GM12891 (cell line): ENCODE measurements around the gene FTO.

Experiments used
- DNase-seq: peaks from one replicate; pipeline ENCODE4 v3.0.0; 2011; ENCODE audit warnings: low spot score; ENCODE audit not compliant: insufficient read length
- FAIRE-seq: peaks from 2 replicates; lab custom pipeline; 2011; peaks lifted over from hg19 to GRCh38; lab: Jason Lieb, UNC
- PAX5 ChIP-seq: IDR thresholded peaks from 2 replicates; pipeline ENCODE4 v1.6.1; 2011; ENCODE audit warnings: low read length, moderate library complexity, mild to moderate bottlenecking; ENCODE audit not compliant: insufficient read depth, severe bottlenecking
- POLR2A ChIP-seq: IDR thresholded peaks from 2 replicates; pipeline ENCODE4 v1.6.1; 2011; ENCODE audit warnings: low read depth, low read length, control low read depth
- POLR2AphosphoS5 ChIP-seq: IDR thresholded peaks from 2 replicates; pipeline ENCODE4 v1.6.1; 2011; ENCODE audit warnings: low read depth, low read length, control low read depth
- POU2F2 ChIP-seq: IDR thresholded peaks from 2 replicates; pipeline ENCODE4 v1.6.1; 2011; ENCODE audit warnings: low read depth, mild to moderate bottlenecking, control low read depth, low read length, moderate library complexity
- SPI1 ChIP-seq: IDR thresholded peaks from 2 replicates; pipeline ENCODE4 v1.6.1; 2011; ENCODE audit warnings: low read depth, low read length, control low read depth
- TAF1 ChIP-seq: IDR thresholded peaks from 2 replicates; pipeline ENCODE4 v1.6.1; 2011; ENCODE audit warnings: low read depth, low read length, control low read depth

FTO gene

DNA sequence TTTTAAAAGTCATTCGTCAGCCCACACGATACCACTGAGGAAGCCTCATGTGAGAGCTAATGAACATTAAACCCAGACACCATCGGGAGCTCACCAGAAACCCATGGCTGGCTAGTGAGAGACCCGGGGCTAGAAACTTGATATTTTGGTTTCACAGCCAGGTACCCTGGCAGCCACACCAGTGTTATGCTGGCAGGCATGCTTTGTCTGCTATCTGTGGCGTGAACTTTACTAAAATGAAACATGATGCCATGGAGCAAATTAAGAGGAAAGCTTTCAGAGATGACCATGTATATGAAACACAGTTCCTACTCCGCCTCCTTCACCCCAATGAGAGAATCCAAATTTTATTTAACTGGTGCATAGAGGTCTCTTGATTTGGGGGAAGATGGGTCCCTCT, 291.4 kb downstream of the FTO start:
- no peak for FAIRE-seq
- TF ChIP-seq PAX5: no peak
- TF ChIP-seq POLR2A: no peak
- TF ChIP-seq POLR2AphosphoS5: no peak
- TF ChIP-seq SPI1: no peak
- no peak for TF ChIP-seq POU2F2
- DNase-seq: no peak

DNA sequence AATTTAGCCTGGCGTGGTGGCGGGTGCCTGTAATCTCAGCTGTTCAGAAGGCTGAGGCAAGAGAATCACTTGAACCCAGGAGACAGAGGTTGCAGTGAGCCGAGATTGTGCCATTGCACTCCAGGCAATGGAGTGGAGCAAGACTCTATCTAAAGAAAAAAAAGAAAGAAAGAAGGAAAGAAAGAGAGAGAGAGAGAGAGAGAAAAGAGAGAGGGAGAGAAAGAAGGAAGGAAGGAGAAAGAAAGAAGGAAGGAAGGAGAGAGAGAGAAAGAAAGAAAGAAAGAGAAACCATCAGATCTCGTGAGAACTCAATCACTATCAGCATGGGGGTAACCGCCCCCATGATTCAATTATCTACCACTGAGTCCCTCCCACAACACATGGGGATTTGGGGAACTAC, 293.0 kb downstream of the FTO start:
- FAIRE-seq: no peak
- no peak for DNase-seq
- no peak for TF ChIP-seq TAF1
- TF ChIP-seq POU2F2: no peak
- no peak for TF ChIP-seq POLR2AphosphoS5
- TF ChIP-seq POLR2A: no peak
- TF ChIP-seq SPI1: no peak
- no peak for TF ChIP-seq PAX5

DNA sequence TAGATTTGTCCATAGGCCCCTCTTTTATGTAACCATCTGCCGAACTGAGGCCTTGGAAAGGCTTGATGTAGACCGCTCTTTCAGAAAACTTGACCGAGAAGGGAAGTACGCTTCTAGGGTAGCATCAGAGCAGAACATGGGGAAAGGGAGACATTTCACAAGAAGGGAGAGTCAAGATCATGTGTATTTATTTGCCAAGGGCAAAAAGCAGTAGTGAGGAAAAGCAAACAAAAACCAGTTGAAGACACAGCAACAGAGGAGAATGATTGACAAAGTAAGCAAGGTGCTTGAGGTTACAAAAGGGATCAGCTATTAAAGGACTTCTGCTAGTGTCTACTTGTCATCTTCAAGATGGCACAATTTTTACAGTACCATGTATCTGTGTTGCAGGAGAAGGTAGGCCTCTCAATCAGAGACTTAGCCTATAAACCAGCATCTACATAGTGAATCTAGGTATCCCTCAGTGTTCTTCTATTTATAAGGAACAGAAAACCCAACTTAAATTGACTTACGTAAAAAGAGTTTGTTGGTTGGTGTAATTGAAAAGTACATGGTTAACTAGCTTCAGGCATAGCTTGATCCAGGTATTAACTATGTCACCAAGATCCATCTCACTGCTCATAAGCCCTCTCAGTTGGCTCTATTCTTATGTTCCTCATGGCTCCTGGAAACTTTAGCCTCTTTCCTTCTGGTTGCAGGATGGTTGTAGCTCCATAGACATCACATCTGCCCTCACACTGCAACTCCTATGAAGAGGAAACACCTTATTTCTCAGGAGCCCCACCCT, 294.3 kb downstream of the FTO start:
- no peak for FAIRE-seq
- TF ChIP-seq POLR2AphosphoS5 (no peak), POLR2A (no peak), SPI1 (no peak), TAF1 (no peak)
- no peak for DNase-seq

DNA sequence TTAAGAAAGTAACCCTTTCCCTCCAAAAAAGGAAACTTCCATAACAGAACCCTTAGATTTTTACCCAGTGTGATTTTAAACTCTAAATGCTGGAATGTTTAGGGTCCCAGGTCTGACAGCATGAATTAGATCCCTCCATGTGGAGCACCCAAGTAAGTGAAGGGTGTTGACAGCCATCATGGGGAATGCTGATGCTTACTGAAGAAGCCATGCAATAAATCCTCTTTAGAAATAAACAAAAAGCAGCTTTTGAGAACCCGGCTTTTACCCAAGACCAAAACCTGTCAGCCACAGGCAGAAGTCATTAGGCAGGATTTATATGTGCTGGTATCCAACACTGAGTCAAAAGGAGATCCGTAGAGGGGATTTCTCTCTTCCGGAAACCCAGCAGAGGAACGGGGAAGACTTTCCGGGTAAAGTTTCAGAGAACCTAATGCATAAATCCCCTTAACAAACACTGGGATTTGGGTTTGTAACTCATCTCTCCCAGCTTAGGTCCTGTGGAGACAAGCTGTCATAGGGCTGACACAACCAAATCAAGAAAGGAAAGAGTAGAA, 295.1 kb downstream of the FTO start:
- no peak for FAIRE-seq
- TF ChIP-seq TAF1 (no peak), SPI1 (no peak), POLR2A (no peak), POLR2AphosphoS5 (no peak), PAX5 (no peak), POU2F2 (no peak)
- no peak for DNase-seq

DNA sequence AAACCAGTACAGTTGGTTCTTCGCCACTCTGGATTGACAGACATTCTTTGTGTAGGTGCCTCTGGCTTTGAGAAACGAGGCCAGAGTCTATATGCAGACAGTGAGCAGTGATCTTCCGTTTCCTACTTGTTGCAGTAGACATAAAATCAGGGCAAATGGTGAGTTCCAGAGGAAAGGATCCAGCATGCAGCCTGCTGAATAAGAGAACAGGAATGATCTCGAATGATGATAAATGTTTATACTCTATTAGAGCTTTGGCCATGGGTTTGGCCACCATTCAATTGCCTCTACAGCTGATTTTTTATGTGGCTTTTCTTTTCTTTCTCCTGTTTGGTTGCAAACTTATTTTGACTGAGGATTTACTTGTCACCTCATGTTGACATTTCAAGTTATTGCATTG, 295.9 kb downstream of the FTO start:
- TF ChIP-seq TAF1: no peak
- no peak for TF ChIP-seq SPI1
- TF ChIP-seq PAX5: no peak
- no peak for TF ChIP-seq POU2F2
- TF ChIP-seq POLR2A: no peak
- no peak for TF ChIP-seq POLR2AphosphoS5
- FAIRE-seq: no peak
- no peak for DNase-seq

DNA sequence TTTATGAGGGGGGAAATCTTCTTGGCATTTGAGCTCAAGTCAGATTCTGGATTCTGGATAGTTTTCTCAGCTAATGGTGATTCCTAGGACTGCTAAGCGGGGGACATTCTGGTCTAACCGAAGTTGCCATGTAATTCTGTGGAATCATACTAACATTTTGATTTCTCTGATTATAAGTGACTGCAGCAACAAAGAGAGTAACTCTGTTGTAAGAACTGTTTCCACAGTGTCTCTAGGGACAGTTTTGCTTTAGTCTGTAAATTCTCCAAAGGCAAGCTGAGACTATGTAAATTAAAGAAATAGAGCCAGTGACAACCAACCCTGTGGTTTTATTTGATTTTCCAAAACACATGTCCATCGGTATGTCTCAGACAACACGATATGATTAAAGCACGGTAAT, 296.4 kb downstream of the FTO start:
- no peak for FAIRE-seq
- no peak for DNase-seq
- TF ChIP-seq POLR2A (no peak), PAX5 (no peak), POLR2AphosphoS5 (no peak)

DNA sequence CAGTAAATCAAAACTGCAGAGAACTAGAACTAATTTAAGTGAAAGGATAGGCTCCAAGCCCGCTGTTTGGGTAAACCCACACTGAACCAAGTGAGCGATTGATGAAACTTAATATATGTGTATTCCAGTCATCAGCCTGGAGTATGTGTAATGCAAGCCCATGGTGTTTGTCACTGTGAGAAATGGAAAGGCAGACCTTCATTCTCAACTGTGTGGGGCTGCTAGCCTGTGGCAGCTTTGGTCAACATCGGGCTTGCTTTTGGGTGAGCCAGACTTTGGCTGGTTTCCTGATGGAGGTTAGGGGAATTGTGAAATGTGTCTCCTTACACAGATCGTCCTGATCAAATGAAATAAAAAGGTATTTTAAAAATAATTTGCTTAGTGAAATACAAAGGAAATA, 302.7 kb downstream of the FTO start:
- TF ChIP-seq POLR2A: no peak
- no peak for TF ChIP-seq POLR2AphosphoS5
- TF ChIP-seq SPI1: no peak
- no peak for TF ChIP-seq POU2F2
- no peak for TF ChIP-seq TAF1
- no peak for TF ChIP-seq PAX5
- FAIRE-seq (no peak), DNase-seq (no peak)

DNA sequence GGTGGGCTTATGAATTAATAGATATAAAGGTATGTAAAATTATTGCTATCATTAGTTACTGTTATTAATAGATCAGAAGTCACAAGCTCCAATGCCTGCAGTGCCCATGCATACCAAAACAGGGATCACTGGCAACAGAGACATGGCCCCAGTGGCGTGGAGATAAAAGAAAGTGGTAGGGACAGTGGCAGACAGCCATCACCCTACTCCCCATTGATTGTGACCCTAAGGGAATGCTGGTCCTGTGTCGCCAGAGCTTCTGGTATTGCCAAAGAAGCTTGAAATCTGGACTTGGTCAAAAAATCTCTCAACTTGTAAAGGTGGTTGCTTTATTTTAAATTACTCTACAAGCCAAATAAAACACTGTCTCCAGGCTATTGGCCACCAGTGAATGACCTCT, 303.5 kb downstream of the FTO start:
- DNase-seq (no peak), FAIRE-seq (no peak)
- TF ChIP-seq PAX5 (no peak), POLR2AphosphoS5 (no peak), POU2F2 (no peak), TAF1 (no peak), SPI1 (no peak), POLR2A (no peak)

DNA sequence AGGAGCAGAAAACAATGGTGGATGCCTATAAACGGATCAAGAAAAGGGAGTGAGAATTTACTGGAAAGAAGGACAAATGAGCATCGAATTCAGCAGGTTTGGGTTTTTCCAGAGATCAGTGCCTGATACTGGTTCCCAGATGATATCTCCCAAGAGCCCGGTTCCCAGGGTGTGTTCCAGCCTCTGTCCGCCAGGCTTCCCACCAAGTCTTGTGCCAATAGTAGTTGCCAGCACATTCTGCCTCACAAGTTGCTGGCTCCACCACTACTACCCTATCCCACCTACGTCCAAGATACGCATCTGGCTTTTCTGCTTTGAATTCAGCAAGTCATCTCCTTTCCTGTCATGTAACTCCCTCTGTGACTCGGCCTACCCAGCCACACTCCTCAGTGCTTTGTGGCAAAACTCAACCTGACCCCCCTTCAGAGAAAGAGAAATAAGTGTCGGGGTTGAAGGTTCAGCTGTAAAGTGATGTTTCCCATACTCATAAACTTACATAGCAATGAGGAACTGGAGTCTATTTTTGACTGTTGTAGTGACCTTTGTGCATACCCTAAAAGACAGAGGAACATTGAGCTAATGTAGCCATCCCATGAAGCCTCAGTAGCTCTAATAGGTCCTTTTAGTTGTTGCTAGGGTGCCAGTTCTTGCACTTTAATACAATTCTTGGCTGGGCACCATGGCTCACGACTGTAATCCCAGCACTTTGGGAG, 305.7 kb downstream of the FTO start:
- FAIRE-seq: no peak
- no peak for DNase-seq
- TF ChIP-seq SPI1: no peak
- no peak for TF ChIP-seq PAX5
- no peak for TF ChIP-seq POLR2A
- no peak for TF ChIP-seq POLR2AphosphoS5
- no peak for TF ChIP-seq TAF1
- TF ChIP-seq POU2F2: no peak

DNA sequence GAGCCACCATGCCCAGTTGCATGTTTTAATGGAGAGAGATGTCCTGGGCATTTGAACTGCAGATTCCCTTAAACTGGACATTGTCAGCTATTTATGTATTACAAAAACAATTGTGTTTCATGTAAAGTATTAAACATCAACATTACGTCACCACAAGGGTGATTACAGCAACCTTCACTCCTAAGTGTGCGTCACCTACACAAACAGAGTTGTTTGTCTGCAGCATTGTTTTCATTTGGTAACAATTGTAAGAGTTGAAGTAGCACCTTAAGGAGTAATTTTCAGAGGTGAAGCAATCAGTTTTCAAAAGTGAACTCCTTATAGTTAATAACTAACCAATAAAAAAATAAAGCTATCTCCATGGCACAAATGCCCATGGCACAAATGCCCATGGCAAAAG, 311.2 kb downstream of the FTO start:
- DNase-seq (no peak), FAIRE-seq (no peak)
- TF ChIP-seq TAF1 (no peak), POU2F2 (no peak), SPI1 (no peak), PAX5 (no peak), POLR2A (no peak), POLR2AphosphoS5 (no peak)
